Lower lobe of right lung (tissue), 2 donors: Measurements from ENCODE around the gene SP3. TPM values are rescaled to one million over a fixed set of nuclear protein-coding genes. Genes with fewer than 3 reads are reported as not detected.
A peak's percentile ranks its signal among the peaks of the same experiment; 100 is the strongest.

ENCODE experiments used
- ATAC-seq, 2 donors: fragments of 200-7000 bp; cut with Tn5 transposase; one replicate each; pipeline ENCODE4 v1.9.1; 2020 to 2022; ENCODE audit warnings: mild to moderate bottlenecking in 2 of 2, moderate library complexity in 2 of 2
- DNase-seq: peaks from one replicate; pipeline ENCODE4 v3.0.0-alpha.2; 2020
- H3K27ac ChIP-seq: fragments of 200-600 bp; one replicate; pipeline ENCODE4 v1.8.0; 2022
- H3K27me3 ChIP-seq: fragments of 200-600 bp; one replicate; pipeline ENCODE4 v1.8.0; 2022; ENCODE audit warnings: low read depth
- H3K36me3 ChIP-seq: fragments of 200-600 bp; one replicate; pipeline ENCODE4 v1.8.0; 2022; ENCODE audit warnings: mild to moderate bottlenecking
- H3K4me1 ChIP-seq: fragments of 200-600 bp; one replicate; pipeline ENCODE4 v1.8.0; 2022
- H3K4me3 ChIP-seq: fragments of 200-600 bp; one replicate; pipeline ENCODE4 v1.8.0; 2022; ENCODE audit warnings: mild to moderate bottlenecking
- H3K9me3 ChIP-seq: fragments of 200-600 bp; one replicate; pipeline ENCODE4 v1.8.0; 2022
- CTCF ChIP-seq: fragments of 200-600 bp; IDR thresholded peaks from one replicate; pipeline ENCODE4 v1.8.0; 2022; ENCODE audit warnings: antibody characterized with exemption, mild to moderate bottlenecking
- intact Hi-C: fragments of 100-400 bp; cut with DNase I; formaldehyde crosslinking; loops from one replicate; pipeline ENCODE4 v1.11.0; 2022
- total RNA-seq: library from RNA; stranded (reverse); fragmentation: NEBNext Ultra II Directional; extraction: Animal tissue kit (Norgen Biotek cat#: 25700); gene quantifications from one replicate; pipeline ENCODE4 v1.2.1, GENCODE V29; 2021
- donor health status: DM: no; HTN: yes; CAD: no; lungs with severe emphysema.

SP3 gene
- total RNA-seq, 1 donor from 2014 or later, result 77.0 TPM

- Histone ChIP-seq H3K4me1 (no peaks in the 10 kb centered on the region), H3K36me3 (no peaks in the 10 kb centered on the region), H3K27ac (no peak overlapping the region), H3K27me3 (no peaks in the 10 kb centered on the region), H3K9me3 (no peaks in the 10 kb centered on the region), H3K4me3 (no peak overlapping the region)
- intact Hi-C loops, result no loop called here
- DNase-seq, result no peak
- TF ChIP-seq CTCF, result no peak
- ATAC-seq, result no peak
Observed at GRCh38 chr2:173876833-173877413, 88.2 kb downstream of the SP3 start.

- TF ChIP-seq CTCF, result no peak
- no peak for DNase-seq
- no peak overlapping the region for H3K27ac ChIP-seq
- H3K4me3 ChIP-seq, result no peak overlapping the region
- intact Hi-C loops, result no loop called here
- H3K4me1 ChIP-seq, result no peaks in the 10 kb centered on the region
- no peaks in the 10 kb centered on the region for H3K27me3 ChIP-seq
- H3K36me3 ChIP-seq, result no peaks in the 10 kb centered on the region
- no peaks in the 10 kb centered on the region for H3K9me3 ChIP-seq
- ATAC-seq, result peak; percentile 45 to 62
Observed at GRCh38 chr2:173874894-173875237, 90.3 kb downstream of the SP3 start.

GRCh38 chr2:173874003-173874893 is 90.9 kb downstream of the SP3 start:
- no peaks in the 10 kb centered on the region for H3K27me3 ChIP-seq
- H3K4me3 ChIP-seq, result no peak overlapping the region
- TF ChIP-seq CTCF, result no peak
- H3K27ac ChIP-seq, result no peak overlapping the region
- no peaks in the 10 kb centered on the region for H3K4me1 ChIP-seq
- intact Hi-C loops, result no loop called here
- ATAC-seq (no peak), DNase-seq (no peak)
- H3K9me3 ChIP-seq, result no peaks in the 10 kb centered on the region
- no peaks in the 10 kb centered on the region for H3K36me3 ChIP-seq

- ATAC-seq, result peak; percentile 36 to 49
- Histone ChIP-seq H3K27ac (no peak overlapping the region), H3K9me3 (no peaks in the 10 kb centered on the region), H3K4me1 (no peaks in the 10 kb centered on the region), H3K4me3 (no peak overlapping the region), H3K36me3 (no peaks in the 10 kb centered on the region), H3K27me3 (no peaks in the 10 kb centered on the region)
- TF ChIP-seq CTCF, result no peak
- DNase-seq, result no peak
- intact Hi-C loops, result no loop called here
Observed at GRCh38 chr2:173872714-173873113, 92.5 kb downstream of the SP3 start.

GRCh38 chr2:173869244-173870229 is 95.6 kb downstream of the SP3 start:
- H3K9me3 ChIP-seq, result no peaks in the 10 kb centered on the region
- intact Hi-C loops, result no loop called here
- DNase-seq (no peak), ATAC-seq (no peak)
- peaks cover 9% of the 10 kb centered on the region for H3K4me1 ChIP-seq
- no peaks in the 10 kb centered on the region for H3K27me3 ChIP-seq
- no peak for TF ChIP-seq CTCF
- H3K27ac ChIP-seq, result no peak overlapping the region
- no peak overlapping the region for H3K4me3 ChIP-seq
- no peaks in the 10 kb centered on the region for H3K36me3 ChIP-seq
